SK-N-SH treated with all-trans-retinoic acid at 6 μM for 48 hours (cell line): Measurements from ENCODE around the gene NTN5.

Experiments
- CREB5 ChIP-seq: fragments of 250-450 bp; sonication (Bioruptor Pico); IDR thresholded peaks from 2 replicates; pipeline ENCODE4 v1.5.1; 2020; ENCODE audit warnings: low read depth, mild to moderate bottlenecking, moderate library complexity
- CSDC2 ChIP-seq: fragments of 250-450 bp; sonication (Bioruptor Pico); IDR thresholded peaks from 2 replicates; pipeline ENCODE4 v1.5.0; 2020; ENCODE audit warnings: mild to moderate bottlenecking, moderate library complexity
- PATZ1 ChIP-seq: fragments of 250-450 bp; sonication (Bioruptor Pico); IDR thresholded peaks from 2 replicates; pipeline ENCODE4 v1.8.0; 2020; ENCODE audit warnings: mild to moderate bottlenecking, moderate library complexity, borderline replicate concordance
- SNAI2 ChIP-seq: fragments of 250-450 bp; sonication (Bioruptor Pico); IDR thresholded peaks from 2 replicates; pipeline ENCODE4 v1.5.0; 2020; ENCODE audit warnings: mild to moderate bottlenecking, moderate library complexity
- TF ChIP-seq, protein P1 (sequence below): fragments of 250-450 bp; sonication (Bioruptor Pico); IDR thresholded peaks from 2 replicates; pipeline ENCODE4 v1.5.1; 2021; ENCODE audit warnings: mild to moderate bottlenecking, moderate library complexity

DNA sequence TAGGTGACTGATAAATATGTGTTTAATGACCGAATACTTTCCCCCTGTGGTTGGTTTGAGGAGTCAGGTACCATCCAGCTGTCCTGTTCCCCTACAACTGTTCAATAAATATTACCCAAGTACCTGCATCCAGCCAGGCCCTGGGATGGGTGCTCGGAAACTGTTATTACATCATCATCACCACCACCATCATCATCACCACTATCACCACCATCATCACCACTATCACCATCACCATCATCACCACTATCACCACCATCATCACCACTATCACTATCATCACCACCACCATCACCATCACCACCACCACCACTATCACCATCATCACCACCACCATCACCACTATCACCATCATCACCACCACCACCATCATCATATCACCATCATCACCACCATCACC, 4.1 kb downstream of the NTN5 start:
- no peak for TF ChIP-seq CSDC2 (CRISPR knock-in tag)
- TF ChIP-seq, protein P1, sequence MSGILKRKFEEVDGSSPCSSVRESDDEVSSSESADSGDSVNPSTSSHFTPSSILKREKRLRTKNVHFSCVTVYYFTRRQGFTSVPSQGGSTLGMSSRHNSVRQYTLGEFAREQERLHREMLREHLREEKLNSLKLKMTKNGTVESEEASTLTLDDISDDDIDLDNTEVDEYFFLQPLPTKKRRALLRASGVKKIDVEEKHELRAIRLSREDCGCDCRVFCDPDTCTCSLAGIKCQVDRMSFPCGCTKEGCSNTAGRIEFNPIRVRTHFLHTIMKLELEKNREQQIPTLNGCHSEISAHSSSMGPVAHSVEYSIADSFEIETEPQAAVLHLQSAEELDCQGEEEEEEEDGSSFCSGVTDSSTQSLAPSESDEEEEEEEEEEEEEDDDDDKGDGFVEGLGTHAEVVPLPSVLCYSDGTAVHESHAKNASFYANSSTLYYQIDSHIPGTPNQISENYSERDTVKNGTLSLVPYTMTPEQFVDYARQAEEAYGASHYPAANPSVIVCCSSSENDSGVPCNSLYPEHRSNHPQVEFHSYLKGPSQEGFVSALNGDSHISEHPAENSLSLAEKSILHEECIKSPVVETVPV (CRISPR knock-in tag), result no peak
- TF ChIP-seq SNAI2 (CRISPR knock-in tag), result no peak
- no peak for TF ChIP-seq CREB5 (CRISPR knock-in tag)
- TF ChIP-seq PATZ1 (CRISPR knock-in tag), result no peak
